AG10803 (cell line): ENCODE data around the gene TYW1B.
A peak's percentile ranks its signal among the peaks of the same experiment; 100 is the strongest.
"Not testable (repeated sequence)": the region's sequence is repeated elsewhere in the genome, so short reads cannot be mapped to it uniquely, and the experiment has no call there.

Experiments used
- DNase-seq: peaks from one replicate; pipeline ENCODE4 v3.0.0; 2010; ENCODE audit warnings: low read depth
- H3K4me3 ChIP-seq: 2 replicates; pipeline ENCODE4 v1.5.1; 2011; ENCODE audit warnings: mild to moderate bottlenecking, low read length, control low read depth
- TF ChIP-seq, protein P1 (sequence below): conservative IDR thresholded peaks from 2 replicates; pipeline ENCODE4 v1.5.1; 2011; ENCODE audit warnings: mild to moderate bottlenecking, low read length, control low read depth, inconsistent platforms

The TYW1B gene, protein sequence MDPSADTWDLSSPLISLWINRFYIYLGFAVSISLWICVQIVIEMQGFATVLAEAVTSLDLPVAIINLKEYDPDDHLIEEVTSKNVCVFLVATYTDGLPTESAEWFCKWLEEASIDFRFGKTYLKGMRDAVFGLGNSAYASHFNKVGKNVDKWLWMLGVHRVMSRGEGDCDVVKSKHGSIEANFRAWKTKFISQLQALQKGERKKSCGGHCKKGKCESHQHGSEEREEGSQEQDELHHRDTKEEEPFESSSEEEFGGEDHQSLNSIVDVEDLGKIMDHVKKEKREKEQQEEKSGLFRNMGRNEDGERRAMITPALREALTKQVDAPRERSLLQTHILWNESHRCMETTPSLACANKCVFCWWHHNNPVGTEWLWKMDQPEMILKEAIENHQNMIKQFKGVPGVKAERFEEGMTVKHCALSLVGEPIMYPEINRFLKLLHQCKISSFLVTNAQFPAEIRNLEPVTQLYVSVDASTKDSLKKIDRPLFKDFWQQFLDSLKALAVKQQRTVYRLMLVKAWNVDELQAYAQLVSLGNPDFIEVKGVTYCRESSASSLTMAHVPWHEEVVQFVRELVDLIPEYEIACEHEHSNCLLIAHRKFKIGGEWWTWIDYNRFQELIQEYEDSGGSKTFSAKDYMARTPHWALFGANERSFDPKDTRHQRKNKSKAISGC

GRCh38 chr7:72827839-72828591 lies at the start of gene TYW1B:
Gene TYW1B (minus strand): TSS chr7:72828200. CDS start chr7:72828075, 125 bp downstream.
- H3K4me3 ChIP-seq = peak within 1 kb of the TSS; percentile 79
- DNase-seq = peak; percentile 95

DNA sequence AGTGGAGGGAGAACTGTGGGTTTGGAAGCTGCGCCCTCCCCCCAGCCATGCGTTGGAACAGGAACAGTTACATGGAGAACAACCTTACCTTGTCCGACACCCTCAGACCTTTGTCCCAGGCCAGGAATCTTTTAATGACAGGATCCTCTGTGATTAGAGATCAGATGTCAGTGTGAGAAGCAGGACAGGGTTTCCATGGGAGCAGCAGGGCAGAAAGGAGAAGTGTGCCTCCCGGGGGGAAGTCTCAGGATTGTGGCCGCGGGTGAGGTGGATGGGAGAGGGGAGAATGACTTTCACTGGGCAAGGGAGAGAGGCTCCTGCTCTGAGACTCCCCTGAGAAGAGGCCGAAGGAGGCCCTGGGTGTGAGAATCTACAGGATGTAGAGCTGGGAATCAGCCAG lies 39.6 kb upstream of the TYW1B start:
- not testable (repeated sequence) for H3K4me3 ChIP-seq, DNase-seq

DNA sequence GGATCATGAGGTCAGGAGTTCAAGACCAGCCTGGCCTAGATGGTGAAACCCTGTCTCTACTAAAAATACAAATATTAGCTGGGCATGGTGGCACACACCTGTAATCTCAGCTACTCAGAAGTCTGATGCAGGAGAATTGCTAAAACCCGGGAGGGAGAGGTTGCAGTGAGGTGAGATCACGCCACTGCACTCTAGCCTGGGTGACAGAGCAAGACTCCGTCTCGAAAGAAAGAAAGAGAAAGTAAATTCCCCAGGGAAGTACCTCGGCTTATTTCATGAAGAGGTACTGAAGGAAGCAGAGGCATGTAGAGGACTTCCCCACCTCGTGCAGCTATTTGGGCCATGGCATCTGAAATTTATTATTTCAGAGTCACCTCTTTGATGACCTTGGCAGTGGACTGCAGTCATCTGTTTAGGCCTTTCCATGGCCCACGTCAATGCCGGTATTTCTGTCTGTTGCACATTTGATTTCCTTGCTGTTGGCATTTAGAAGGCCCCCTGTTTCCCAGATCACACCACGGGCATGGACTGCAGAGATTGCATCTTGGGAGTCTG lies 30.9 kb upstream of the TYW1B start:
- H3K4me3 ChIP-seq, DNase-seq: not testable (repeated sequence)

DNA sequence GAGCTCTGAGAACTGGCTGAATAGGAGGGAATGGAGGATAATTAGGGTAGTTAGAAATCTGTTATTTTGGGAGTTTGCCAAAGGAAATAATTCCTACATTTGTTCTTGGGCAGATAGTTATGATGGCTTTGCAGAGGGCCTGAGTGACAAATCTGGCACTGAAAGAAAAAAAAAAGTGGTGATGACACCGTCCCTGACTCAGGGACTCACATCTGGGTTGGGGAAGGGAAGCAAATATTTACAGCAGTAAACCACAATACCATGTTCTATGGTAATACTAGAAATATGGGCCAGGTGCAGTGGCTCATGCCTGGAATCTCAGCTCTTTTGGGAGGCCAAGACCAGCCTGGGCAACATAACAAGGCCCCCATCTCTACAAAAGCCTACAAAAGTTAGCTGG lies 29.9 kb upstream of the TYW1B start:
- DNase-seq = peak; percentile 34
- H3K4me3 ChIP-seq = not testable (repeated sequence)

- not testable (repeated sequence) for H3K4me3 ChIP-seq, DNase-seq
Observed at GRCh38 chr7:72855261-72855660, 27.3 kb upstream of the TYW1B start.

GRCh38 chr7:72852937-72853336 lies 24.9 kb upstream of the TYW1B start:
- H3K4me3 ChIP-seq, DNase-seq: not testable (repeated sequence)

DNA sequence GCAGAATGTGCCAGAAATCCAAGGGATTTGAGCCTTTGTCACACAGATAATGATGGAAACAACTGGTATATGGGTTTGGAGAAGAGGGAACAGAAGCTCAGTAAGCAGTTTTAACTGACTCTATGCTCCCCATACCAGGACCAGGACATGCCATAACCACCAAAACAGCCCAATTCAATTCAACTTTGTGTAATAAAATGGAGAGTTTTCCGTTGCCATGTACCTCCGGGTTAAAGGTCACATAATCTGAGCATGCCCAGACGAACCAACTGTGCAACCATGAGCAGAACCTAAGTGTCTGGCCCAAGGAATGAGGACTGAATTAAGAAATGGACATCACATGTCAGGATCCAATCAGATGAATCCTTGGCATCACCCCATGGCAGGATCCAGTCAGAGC lies 22.7 kb upstream of the TYW1B start:
- not testable (repeated sequence) for DNase-seq, H3K4me3 ChIP-seq

DNA sequence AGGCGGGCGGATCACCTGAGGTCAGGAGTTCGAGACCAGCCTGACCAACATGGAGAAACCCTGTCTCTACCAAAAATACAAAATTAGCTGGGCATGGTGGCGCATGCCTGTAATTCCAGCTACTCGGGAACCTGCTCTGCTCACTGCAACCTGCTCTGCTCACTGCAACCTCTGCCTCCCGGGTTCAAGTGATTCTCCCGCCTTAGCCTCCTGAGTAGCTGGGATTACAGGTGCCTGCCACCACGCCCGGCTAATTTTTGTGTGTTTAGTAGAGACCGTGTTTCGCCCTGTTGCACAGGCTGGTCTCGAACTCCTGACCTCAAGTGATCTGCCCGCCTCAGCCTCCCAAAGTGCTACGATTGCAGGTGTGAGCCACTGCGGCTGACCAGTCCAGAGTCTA lies 16.1 kb upstream of the TYW1B start:
- DNase-seq, H3K4me3 ChIP-seq: not testable (repeated sequence)

- not testable (repeated sequence) for H3K4me3 ChIP-seq, DNase-seq
Observed at GRCh38 chr7:72843166-72843565, 15.2 kb upstream of the TYW1B start.

DNA sequence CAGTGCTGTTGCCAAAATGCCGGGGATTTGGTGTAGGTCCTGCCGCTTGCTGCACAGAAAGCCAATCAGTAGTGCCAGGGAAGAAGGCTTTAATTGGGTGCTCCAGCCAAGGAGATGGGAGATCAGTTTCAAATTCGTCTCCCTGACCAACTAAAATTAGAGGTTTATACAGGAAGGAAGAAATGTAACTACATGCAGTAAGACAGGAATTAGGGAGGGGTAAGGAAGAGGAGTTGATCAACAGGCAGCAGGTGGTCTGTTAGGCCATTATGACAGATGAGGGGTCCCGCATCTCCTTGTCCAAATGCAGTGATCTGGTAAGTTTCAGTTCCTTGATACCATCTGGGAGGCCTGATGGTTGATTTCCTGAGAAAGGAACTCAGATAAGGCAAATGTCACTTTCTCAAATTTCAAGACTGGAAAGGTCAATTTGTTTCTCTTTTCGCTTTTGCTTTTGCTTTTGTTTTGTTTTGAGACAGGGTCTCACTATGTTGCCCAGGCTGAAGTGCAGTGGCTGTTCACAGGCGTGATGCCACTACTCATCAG lies 13.0 kb upstream of the TYW1B start:
- not testable (repeated sequence) for H3K4me3 ChIP-seq, DNase-seq

DNA sequence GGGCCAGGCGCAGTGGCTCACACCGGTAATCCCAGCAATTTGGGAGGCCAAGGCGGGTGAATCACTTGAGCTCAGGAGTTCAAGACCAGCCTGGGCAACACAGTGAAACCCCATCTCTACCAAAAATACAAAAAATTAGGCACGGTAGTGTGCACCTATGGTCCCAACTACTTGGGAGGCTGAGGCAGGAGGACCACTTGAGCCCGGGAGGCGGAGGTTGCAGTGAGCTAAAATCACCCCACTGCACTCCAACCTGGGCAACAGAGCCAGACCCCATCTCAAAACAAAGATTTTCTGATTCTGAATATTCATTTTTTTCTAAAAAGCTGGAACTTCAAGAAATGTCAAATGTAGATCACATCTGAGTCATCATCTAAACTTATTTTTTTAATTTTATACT lies 10.3 kb upstream of the TYW1B start:
- DNase-seq, H3K4me3 ChIP-seq: not testable (repeated sequence)

DNA sequence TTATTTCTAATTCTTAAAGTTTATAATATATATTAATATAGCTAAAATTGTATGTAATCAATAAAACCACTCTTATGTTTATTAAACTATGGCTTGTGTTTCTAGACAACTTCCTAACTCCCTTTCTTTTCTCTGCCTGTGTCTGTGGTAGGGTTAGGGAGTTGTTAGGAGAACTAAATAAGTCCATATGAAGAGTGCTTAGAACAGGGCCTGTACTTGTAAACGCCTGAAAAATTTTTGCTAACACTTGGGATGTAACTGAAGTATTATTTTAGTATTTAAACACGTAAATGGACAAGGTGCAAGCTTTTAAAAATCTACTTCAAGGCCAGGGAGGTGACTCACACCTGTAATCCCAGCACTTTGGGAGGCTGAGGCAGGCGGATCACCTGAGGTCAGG lies 9.3 kb upstream of the TYW1B start:
- not testable (repeated sequence) for H3K4me3 ChIP-seq, DNase-seq

GRCh38 chr7:72830567-72830966 lies 2.6 kb upstream of the TYW1B start:
- H3K4me3 ChIP-seq = peak overlapping the region; percentile 60
- DNase-seq = peak; percentile 28

- peak overlapping the region; percentile 60 for H3K4me3 ChIP-seq
- TF ChIP-seq, protein P1, sequence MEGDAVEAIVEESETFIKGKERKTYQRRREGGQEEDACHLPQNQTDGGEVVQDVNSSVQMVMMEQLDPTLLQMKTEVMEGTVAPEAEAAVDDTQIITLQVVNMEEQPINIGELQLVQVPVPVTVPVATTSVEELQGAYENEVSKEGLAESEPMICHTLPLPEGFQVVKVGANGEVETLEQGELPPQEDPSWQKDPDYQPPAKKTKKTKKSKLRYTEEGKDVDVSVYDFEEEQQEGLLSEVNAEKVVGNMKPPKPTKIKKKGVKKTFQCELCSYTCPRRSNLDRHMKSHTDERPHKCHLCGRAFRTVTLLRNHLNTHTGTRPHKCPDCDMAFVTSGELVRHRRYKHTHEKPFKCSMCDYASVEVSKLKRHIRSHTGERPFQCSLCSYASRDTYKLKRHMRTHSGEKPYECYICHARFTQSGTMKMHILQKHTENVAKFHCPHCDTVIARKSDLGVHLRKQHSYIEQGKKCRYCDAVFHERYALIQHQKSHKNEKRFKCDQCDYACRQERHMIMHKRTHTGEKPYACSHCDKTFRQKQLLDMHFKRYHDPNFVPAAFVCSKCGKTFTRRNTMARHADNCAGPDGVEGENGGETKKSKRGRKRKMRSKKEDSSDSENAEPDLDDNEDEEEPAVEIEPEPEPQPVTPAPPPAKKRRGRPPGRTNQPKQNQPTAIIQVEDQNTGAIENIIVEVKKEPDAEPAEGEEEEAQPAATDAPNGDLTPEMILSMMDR = peak; percentile 46
- DNase-seq = peak; percentile 89
Observed at GRCh38 chr7:72829687-72830354, 1.8 kb upstream of the TYW1B start.

GRCh38 chr7:72829291-72829686 lies 1.3 kb upstream of the TYW1B start:
- peak overlapping the region; percentile 60 for H3K4me3 ChIP-seq
- peak; percentile 97 for DNase-seq
